Pulmonary artery endothelial cell (primary cell): ENCODE measurements around the gene RAB22A. TPM values are rescaled to one million over a fixed set of nuclear protein-coding genes. Genes with fewer than 3 reads are reported as not detected.

Source experiments
- DNase-seq: peaks from one replicate; pipeline ENCODE4 v3.0.0-alpha.2; 2011; ENCODE audit warnings: low read depth, low spot score
- total RNA-seq: library from RNA; depleted of rRNA; stranded (reverse); fragments of >200 nt; gene quantifications from 2 replicates; pipeline ENCODE4 v1.2.3, GENCODE V29; 2014

The RAB22A gene
- total RNA-seq, 1 donor from 2014 or later = 13.2 TPM

GRCh38 chr20:58300321-58300720 is 9.2 kb upstream of the RAB22A start:
- no peak for DNase-seq

DNA sequence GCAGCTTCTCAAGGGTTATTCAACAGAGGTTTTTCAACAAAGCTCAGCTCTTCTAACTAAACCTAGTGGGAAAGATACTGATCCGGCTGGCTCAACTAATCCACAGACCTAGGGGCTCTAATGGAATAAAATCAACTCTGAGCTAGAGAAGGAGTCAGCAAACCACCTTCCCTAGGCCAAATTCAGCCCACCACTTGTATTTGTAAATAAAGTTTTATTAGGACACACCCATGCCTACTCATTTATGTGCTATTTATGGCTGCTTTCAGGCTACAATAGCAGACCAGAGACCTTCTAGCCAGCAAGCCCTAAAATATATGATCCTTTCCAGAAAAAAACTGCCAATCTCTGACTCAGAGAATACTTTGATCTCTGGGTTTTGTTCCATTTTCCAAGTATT is 6.0 kb upstream of the RAB22A start:
- no peak for DNase-seq

GRCh38 chr20:58305061-58305460 is 4.5 kb upstream of the RAB22A start:
- no peak for DNase-seq

DNA sequence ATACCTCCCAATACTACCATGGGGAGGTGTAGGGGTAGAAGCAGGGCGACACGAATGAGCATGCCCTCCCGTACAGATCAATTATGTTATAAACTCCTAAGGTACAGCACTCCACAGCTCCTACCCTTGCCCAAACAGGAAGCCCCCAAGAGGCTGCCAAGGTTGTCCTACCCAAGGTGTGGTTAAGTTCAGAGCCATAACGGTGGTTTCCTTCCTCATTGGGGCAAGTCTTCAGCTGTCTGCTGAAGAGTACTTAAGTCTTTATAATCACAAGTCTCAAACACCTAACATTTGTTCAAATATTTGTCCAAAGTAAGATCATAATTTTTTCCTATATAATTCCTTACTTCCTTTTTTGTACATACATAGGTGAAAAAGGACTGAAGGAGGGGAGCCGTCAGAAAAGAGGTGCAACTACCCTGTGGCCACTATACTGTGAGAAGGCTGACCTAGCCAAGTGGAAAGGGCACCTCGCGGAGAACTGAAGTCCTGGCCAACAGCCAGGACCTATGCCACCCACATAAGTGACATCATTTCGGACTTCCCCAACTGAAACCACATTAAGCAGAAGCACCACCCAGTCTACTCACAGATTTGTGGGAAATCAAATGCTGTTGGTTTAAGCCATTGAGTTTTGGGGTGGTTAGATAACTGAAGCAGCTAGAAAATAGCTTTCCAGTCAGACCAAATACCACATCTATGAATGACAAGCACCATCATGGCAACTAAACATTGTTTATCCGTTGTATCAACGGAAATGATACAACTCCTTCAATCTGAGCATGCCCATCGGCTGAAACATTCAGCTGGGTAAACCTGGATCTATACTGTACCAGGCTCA is 2.9 kb upstream of the RAB22A start:
- DNase-seq = no peak

GRCh38 chr20:58307270-58307669 is 2.2 kb upstream of the RAB22A start:
- DNase-seq = no peak

DNA sequence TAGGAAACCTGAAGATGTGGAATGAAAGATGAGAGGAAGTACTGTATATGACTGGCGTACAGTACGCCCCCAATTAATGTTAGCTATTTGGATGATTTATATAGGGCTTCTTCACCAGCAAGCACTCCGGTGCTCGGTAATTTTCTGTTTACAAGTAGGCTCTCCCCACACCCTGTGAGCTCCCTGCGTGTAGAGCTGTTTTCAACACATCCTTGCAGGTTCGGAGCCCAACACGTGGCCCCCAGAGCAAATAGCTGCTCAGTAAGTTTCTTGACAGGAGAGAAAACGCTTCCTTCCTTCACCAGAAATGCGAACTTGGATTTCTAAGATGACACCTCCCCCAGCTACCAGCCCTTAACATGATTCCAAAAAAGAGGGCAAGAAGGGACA is 1.2 kb upstream of the RAB22A start:
- DNase-seq = no peak

DNA sequence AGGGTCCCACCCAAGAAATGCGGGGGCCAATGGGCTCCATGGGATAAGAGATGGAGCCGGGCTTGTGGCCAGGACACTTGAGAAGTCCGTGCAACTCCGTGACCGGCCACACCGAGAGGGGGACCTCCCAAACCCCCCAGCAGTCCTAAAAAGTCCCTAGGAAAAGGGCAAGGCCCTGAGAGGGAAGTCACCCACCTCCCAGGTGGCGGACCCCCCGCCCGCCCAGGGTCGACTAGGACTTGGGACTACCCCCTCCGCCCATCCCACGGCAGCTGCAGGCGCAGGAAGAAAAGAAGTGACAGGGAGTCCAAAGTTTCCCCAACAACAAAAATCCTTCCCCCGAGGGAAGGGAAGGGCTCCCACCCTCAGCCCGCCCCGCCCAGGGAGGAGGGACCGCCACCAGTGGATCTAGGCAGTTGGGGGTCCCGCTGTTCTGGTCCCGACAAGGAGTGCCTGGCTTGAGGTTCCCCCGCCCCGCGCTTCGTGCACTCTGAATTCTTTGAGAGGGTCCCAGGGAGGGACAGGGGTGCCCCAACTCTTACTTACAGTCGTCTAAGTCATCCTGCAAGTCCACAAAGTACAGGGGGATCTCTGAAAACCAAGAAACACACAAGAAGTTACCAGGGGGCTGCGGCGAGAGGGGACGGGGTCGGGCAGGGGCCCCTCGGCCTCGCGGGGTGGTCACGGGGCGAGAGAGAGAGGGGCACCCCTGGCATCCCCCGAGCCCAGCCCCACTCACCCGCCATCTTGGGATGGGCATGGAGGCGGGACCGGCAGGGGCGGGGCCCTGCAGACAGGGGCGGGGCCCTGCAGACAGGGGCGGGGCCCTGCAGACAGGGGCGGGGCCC is 611 bp upstream of the RAB22A start:
- DNase-seq = no peak

DNA sequence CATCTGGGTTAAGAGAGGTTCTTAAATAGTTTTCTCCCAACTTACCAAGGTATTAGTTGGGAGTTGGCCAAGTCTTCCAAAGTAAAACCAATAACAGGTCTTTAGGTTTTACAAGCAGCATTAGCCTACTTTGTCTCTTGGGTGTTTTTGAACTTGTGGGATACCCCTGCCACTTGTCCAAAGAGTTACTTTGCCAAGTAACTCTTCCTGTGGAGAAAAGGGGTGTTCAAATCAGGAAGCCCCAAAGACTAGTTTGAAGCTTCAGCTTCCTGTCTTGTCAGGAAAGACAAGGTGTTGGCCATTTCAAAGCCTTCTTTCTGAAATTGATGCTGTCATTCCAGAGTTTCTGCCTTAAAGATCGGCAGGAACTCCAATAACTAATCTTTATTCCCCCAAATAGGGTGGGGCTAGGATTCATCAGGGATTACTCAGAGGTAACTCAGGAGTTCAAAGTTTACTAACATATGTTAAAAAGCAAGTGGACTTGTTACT is 822 bp downstream of the RAB22A start:
- DNase-seq = no peak

DNA sequence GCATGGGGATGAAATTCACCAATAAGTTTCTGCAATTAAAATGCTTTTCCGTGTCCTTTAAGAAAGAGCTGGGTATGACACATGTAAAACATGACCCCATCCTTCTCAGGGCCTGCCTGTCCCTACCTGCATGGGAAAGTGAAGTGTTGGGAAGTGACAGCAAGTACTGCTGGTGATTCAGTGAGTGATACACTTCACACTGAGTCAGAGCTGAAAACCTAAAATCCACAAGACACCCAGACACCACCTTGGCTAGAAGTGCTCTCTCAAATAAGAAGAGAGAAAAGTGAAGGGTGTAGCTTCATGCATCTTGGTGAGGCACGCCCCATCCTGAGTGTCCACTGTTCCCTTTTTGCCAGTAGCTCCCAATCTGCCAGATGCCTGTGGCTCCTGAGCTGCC is 3.3 kb downstream of the RAB22A start:
- no peak for DNase-seq

DNA sequence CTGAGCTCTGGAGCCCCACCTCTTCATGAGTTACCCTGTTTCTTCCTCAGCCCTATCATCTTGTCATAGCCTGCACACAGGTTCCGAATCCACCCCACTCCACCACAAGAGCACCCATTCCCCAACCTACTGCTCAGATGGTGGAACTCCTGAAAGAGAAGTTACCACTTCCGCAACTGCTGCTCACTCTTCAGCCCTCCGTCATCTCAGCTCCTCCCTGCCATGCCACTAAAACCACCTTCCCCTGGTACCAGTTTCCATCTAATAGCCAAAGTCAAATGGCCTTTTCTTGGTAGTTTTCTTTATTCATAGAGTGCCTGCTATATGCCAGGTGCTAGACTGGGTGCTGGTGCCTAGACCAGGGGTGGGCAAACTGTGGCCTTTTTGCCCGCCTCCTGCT is 3.9 kb downstream of the RAB22A start:
- DNase-seq = no peak

- DNase-seq = no peak
Measured at GRCh38 chr20:58321205-58321604, 11.7 kb downstream of the RAB22A start.

DNA sequence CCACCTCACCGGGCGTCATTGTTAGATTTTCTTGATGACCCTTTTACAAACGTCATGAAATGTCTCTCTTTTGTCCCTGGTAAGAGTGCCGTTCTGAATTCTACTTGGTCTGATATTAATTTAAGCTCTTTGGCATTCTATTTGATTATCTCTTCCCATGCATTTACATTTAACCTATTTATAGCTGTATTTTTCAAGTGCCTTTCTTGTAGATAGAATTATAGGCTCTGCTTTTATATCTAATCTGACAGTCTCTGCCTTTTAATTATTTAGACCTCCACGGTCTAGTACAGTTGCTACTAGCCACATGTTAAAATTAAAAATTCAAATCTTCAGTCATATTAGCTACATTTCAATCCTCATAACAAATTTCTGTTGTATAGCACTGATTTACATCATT is 12.6 kb downstream of the RAB22A start:
- no peak for DNase-seq

GRCh38 chr20:58325912-58326311 is 16.4 kb downstream of the RAB22A start:
- DNase-seq = no peak

DNA sequence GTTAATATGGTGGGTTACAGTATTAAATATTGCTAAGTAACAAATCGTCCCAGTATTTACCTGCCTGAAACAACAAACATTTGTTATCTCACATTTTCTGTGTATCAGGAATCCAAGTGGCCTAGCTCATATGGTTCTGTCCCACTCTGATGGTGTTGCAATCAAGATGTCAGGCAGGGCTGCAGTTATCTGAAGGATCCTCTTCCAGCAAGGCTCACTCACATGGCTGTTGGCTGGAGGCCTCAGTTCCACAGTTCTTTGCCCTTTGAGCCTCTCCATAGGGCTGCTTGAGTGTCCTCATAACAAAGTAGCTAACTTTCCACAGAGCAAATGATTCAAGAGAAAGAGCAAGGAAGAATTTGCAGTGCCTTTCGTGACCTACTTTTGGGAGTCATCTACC is 17.7 kb downstream of the RAB22A start:
- no peak for DNase-seq

GRCh38 chr20:58328836-58329235 is 19.3 kb downstream of the RAB22A start:
- DNase-seq = no peak

DNA sequence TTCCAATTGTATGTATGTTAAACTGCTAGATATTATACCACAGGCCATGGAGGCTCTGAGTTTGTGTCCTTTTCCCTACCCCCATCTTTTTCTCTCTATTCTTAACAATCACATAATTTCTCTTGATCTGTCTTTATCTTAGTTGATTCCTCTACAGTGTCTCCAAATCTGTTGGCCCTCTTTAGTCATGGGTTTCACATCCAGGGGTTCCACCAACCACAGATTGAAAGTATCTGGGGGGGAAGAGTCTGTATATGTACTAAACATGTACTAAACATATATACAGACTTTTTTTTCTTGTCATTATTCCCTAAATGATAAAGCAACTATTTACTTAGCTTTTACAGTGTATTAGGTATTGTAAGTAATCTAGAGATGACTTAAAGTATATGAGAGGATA is 20.2 kb downstream of the RAB22A start:
- no peak for DNase-seq

DNA sequence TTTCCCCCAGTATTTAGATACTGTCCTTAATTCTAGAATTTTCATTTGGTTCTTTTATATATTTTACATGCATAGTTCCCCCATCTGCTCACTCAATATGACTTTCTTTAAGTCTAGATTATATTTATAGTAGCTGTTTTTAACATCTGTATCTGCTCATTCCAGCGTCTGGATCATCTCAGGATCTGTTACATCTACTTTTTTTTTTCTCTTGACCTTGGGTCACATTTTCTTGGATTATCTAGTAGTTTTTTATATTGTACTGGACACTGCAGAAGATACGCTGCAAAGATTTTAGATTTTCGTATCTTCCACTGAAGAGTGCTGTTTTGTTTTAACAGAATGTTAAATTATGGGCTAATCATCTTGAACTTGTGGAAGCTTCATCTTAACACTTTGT is 20.7 kb downstream of the RAB22A start:
- DNase-seq = no peak

GRCh38 chr20:58330687-58331086 is 21.2 kb downstream of the RAB22A start:
- no peak for DNase-seq

DNA sequence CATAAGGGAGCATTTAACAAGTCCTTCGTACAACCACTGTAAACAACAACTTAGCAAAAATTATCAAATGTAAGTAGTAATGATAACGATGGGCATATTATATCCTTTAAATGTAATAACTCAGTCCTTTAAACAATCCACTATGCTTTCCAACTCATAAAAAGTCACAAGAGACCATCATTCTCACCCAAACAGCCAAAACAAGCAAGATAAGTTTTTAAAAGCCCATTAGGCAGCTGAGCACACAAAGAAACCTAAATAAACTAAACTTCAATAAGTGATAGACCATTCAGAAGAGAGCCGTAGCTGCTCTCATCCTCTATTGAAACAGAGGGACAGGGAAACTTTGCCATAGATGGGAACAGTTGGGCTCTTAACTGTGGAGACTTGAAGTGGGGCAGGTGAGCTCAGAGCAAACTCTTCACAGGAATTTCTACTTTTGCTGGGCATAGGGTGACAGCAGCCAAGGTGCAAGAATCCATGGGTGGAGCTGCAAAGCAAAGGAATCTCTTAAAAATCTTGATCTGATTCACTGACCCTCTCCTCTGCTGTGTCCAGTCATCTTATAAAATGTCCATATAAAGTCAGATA is 22.5 kb downstream of the RAB22A start:
- no peak for DNase-seq

DNA sequence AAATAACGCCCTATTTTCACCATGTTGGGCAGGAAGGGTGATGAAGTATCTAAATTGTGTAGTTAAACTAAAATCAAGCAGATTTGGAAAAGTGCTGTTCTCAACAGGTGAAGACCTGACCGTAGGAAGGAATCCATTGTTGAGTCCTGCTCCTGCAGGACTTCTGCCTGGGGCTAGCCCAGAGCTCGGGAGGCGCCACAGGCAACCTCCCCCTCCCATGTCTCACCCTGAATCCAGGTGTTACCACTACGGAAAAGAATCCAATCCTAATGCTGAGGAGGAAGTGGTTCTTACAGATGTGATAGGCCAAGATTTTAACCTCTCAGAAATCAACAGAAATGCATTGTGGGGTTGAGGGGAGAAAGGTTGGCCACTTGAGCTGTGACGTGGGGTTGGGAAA is 30.2 kb downstream of the RAB22A start:
- no peak for DNase-seq

DNA sequence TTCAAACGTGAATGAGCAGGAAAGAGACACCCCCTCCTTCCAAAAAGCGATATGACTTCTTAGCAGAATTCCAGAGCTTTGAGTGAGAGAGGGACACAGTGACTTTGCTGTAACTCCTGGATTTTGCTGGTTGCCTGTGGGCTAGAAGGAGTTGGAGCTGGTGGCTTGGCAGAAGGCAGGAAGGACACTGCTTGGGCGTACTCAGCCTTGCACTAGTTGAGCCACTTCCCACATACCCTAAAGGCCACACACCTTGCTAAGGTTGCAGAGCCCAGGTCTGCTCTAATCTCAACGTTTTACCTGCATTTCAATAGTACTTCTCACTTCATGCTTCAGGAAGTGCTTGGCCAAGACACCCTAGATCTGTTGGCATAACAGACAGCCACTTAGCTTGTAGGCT is 30.6 kb downstream of the RAB22A start:
- no peak for DNase-seq

DNA sequence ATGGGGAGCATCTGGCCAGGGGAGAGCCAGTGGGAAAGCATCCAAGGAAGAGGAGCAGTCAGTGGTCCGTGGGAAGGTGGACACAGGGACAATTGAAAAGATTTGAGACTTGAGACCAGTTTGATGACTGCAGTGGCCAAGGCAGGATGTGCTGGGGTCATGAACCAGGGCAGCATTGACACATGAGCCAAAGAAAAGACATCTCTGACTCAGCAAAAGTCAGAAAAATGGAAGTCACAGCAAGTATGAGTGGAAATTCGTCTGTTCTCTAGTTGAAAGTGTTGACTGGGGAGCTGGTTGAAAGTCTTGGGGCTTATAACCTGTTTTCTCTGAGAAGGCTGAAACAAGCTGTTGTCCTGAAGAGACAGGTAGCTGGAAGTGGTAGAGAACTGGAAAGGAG is 31.3 kb downstream of the RAB22A start:
- no peak for DNase-seq
